K562 (cell line): Measurements from ENCODE around the gene SMIM41. TPM values are rescaled to one million over a fixed set of nuclear protein-coding genes. Genes with fewer than 3 reads are reported as not detected.

Source experiments
- CC2D1A ChIP-seq: fragments of 450-650 bp; IDR thresholded peaks from 2 replicates; pipeline ENCODE4 v1.6.1; 2017; ENCODE audit warnings: mild to moderate bottlenecking
- CHD2 ChIP-seq: IDR thresholded peaks from 2 replicates; pipeline ENCODE4 v1.6.1; 2011; ENCODE audit warnings: low read depth, low read length
- CREBBP ChIP-seq: IDR thresholded peaks from one replicate; pipeline ENCODE4 v1.6.1; 2012; ENCODE audit warnings: low read depth, mild to moderate bottlenecking, control low read depth, inconsistent platforms, low read length
- ESRRB ChIP-seq: fragments of 250-450 bp; sonication (Bioruptor Pico); IDR thresholded peaks from 2 replicates; pipeline ENCODE4 v1.5.0; 2020; ENCODE audit warnings: mild to moderate bottlenecking, moderate library complexity, borderline replicate concordance
- HNRNPH1 ChIP-seq: fragments of 200-400 bp; formaldehyde crosslinking; optimal IDR thresholded peaks from 2 replicates; pipeline ENCODE3; 2017; ENCODE audit warnings: low read depth, mild to moderate bottlenecking, low read length, moderate library complexity
- MEF2D ChIP-seq: conservative IDR thresholded peaks from 2 replicates; pipeline ENCODE4 v1.6.1; 2016; ENCODE audit warnings: low read depth, missing genetic modification characterization, missing compliant biosample characterization
- NFRKB ChIP-seq: fragments of 450-650 bp; IDR thresholded peaks from 2 replicates; pipeline ENCODE4 v1.6.1; 2016; ENCODE audit warnings: low read depth
- RCOR1 ChIP-seq, 2 experiments: IDR thresholded peaks; 2 replicates each; pipeline ENCODE4 v1.6.1; 2012; ENCODE audit warnings: low read depth in 2 of 2, low read length in 2 of 2, borderline replicate concordance in 1 of 2, improper control_type of control experiment in 1 of 2
- SETDB1 ChIP-seq: IDR thresholded peaks from one replicate; pipeline ENCODE4 v1.6.1; 2012; ENCODE audit warnings: low read length, control low read depth, inconsistent platforms
- SMARCE1 ChIP-seq: fragments of 450-650 bp; IDR thresholded peaks from 2 replicates; pipeline ENCODE4 v1.7.1; 2016; ENCODE audit warnings: mild to moderate bottlenecking
- STAG1 ChIP-seq: sonication (generic); formaldehyde crosslinking; IDR thresholded peaks from 2 replicates; pipeline ENCODE4 v1.5.0; 2020; ENCODE audit warnings: missing genetic modification reagents, borderline replicate concordance
- SUPT5H ChIP-seq: fragments of 450-650 bp; IDR thresholded peaks from 2 replicates; pipeline ENCODE4 v1.6.1; 2016
- TAL1 ChIP-seq: fragments of 450-650 bp; IDR thresholded peaks from 2 replicates; pipeline ENCODE4 v1.6.1; 2016; ENCODE audit warnings: mild to moderate bottlenecking
- ZBTB17 ChIP-seq: fragments of 450-650 bp; formaldehyde crosslinking; IDR thresholded peaks from 2 replicates; pipeline ENCODE4 v1.4.0; 2020; ENCODE audit warnings: mild to moderate bottlenecking
- ZC3H8 ChIP-seq: fragments of 450-650 bp; IDR thresholded peaks from 2 replicates; pipeline ENCODE4 v1.6.1; 2017
- ZNF717 ChIP-seq: fragments of 250-450 bp; sonication (Bioruptor Pico); IDR thresholded peaks from 2 replicates; pipeline ENCODE4 v1.5.0; 2021
- polyA plus RNA-seq, 8 experiments: library from polyadenylated mRNA; depleted of rRNA in 4 of 8; stranded (reverse) in 5 of 8; unstranded in 3 of 8; fragments of >200 nt; fragmentation: Nextera tagmentation in 2 of 8; fragmentation: Illumina TruSeq in 1 of 8; extraction: Ambion mirVana in 2 of 8; extraction: Trizol in 1 of 8; gene quantifications; 2 replicates each; pipeline versions ENCODE4 v1.2.1 to v1.2.3, GENCODE V29; 2011 to 2014; ENCODE audit warnings: inconsistent platforms in 1 of 8, missing spikeins in 1 of 8
- total RNA-seq, 7 experiments: library from RNA; depleted of rRNA in 6 of 7; stranded (reverse); fragments of >200 nt in 6 of 7; fragmentation: Illumina TruSeq in 2 of 7; extraction: Trizol in 2 of 7; gene quantifications; 2 replicates each; pipeline versions ENCODE4 v1.2.1 to v1.2.3, GENCODE V29; 2011 to 2021; ENCODE audit warnings: low replicate concordance in 1 of 7
- TF ChIP-seq, protein P1 (sequence below): sonication (generic); formaldehyde crosslinking; IDR thresholded peaks from 2 replicates; pipeline ENCODE4 v1.8.1; 2023; ENCODE audit warnings: mild to moderate bottlenecking, missing genetic modification reagents
- TF ChIP-seq, protein P2 (sequence below), 2 experiments: fragments of 450-650 bp; formaldehyde crosslinking in 1 of 2; IDR thresholded peaks; 2 replicates each; pipeline versions ENCODE4 v1.4.0 to v1.6.1; 2014 to 2020; ENCODE audit warnings: mild to moderate bottlenecking in 2 of 2, borderline replicate concordance in 1 of 2, low read depth in 1 of 2

Gene SMIM41
- total and polyA plus RNA-seq, 9 of the 15 experiments (the other 6 are each of a cell fraction or from before 2014, with no cell fraction given): not detected

DNA sequence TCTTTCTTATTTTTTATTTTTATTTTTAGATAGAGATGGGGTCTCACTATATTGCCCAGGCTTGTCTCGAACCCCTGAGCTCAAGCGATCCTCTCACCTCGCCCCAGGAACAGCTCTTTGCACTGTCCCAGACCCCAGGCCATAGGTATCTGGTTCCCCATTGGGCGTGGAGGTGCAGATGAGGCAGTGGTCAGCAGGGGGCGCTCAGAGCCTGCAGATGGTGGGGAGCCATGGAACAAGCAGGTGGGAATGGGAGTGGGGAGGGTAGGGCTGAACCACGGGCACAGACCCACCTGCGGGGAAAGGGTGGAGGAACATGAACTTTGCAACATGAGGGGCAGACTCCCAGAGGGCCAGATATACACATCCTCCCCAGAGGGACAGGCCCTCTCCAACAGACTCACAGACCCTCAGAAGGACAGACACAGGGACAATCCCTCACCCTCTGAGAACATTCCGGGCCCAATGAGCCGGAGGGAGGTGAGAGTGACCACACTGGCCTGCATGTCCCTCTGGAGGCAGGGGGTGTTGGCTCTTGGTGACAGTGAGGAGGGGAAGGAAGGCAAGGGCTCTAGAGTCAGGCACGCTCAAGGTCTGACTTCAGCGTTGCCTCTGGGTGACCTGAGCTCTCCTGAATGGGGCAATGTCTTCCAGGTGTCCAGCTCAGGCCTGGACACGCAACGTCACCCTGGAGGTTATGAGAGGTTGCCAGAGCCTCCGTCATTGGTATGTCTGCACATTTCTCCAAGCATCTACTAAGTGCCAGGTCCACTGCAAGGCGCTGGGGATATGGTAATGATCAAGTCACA is 77.5 kb downstream of the SMIM41 start (continued):
- TF ChIP-seq, protein P1, sequence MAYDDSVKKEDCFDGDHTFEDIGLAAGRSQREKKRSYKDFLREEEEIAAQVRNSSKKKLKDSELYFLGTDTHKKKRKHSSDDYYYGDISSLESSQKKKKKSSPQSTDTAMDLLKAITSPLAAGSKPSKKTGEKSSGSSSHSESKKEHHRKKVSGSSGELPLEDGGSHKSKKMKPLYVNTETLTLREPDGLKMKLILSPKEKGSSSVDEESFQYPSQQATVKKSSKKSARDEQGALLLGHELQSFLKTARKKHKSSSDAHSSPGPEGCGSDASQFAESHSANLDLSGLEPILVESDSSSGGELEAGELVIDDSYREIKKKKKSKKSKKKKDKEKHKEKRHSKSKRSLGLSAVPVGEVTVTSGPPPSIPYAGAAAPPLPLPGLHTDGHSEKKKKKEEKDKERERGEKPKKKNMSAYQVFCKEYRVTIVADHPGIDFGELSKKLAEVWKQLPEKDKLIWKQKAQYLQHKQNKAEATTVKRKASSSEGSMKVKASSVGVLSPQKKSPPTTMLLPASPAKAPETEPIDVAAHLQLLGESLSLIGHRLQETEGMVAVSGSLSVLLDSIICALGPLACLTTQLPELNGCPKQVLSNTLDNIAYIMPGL (CRISPR knock-in tag): no peak
- TF ChIP-seq TAL1: no peak
- TF ChIP-seq SMARCE1: no peak
- peak; percentile 93; the same call in 1 of the 2 replicates for TF ChIP-seq STAG1
- no peak for TF ChIP-seq MEF2D
- no peak for TF ChIP-seq ESRRB (CRISPR knock-in tag)
- TF ChIP-seq SETDB1: no peak
- TF ChIP-seq CREBBP: no peak
- no peak for TF ChIP-seq SUPT5H
- TF ChIP-seq ZC3H8: no peak
- TF ChIP-seq RCOR1 (IDR thresholded peaks at IDR 0.05; ENCODE audit: borderline replicate concordance in 1 of 2, low read depth in 2 of 2, low read length in 2 of 2): 0 out of 4 replicates have a peak, but pooled peaks of 1 of the 2 experiments have one; percentile 11
- TF ChIP-seq NFRKB: no peak
- TF ChIP-seq CHD2: no peak
- TF ChIP-seq ZNF717 (CRISPR knock-in tag): no peak
- 0 out of 2 replicates have a peak, but pooled peaks have one; percentile 18 for TF ChIP-seq CC2D1A
- TF ChIP-seq, protein P2, sequence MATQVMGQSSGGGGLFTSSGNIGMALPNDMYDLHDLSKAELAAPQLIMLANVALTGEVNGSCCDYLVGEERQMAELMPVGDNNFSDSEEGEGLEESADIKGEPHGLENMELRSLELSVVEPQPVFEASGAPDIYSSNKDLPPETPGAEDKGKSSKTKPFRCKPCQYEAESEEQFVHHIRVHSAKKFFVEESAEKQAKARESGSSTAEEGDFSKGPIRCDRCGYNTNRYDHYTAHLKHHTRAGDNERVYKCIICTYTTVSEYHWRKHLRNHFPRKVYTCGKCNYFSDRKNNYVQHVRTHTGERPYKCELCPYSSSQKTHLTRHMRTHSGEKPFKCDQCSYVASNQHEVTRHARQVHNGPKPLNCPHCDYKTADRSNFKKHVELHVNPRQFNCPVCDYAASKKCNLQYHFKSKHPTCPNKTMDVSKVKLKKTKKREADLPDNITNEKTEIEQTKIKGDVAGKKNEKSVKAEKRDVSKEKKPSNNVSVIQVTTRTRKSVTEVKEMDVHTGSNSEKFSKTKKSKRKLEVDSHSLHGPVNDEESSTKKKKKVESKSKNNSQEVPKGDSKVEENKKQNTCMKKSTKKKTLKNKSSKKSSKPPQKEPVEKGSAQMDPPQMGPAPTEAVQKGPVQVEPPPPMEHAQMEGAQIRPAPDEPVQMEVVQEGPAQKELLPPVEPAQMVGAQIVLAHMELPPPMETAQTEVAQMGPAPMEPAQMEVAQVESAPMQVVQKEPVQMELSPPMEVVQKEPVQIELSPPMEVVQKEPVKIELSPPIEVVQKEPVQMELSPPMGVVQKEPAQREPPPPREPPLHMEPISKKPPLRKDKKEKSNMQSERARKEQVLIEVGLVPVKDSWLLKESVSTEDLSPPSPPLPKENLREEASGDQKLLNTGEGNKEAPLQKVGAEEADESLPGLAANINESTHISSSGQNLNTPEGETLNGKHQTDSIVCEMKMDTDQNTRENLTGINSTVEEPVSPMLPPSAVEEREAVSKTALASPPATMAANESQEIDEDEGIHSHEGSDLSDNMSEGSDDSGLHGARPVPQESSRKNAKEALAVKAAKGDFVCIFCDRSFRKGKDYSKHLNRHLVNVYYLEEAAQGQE (IDR thresholded peaks at IDR 0.05; ENCODE audit: borderline replicate concordance): peak; percentile 66
- TF ChIP-seq, protein P2 (CRISPR knock-in tag; IDR thresholded peaks at IDR 0.05; ENCODE audit: low read depth): no peak
- no peak for TF ChIP-seq ZBTB17
- TF ChIP-seq HNRNPH1: no peak
